PC-3 (cell line): Measurements from ENCODE around the gene TRAF3IP3. TPM values are rescaled to one million over a fixed set of nuclear protein-coding genes. Genes with fewer than 3 reads are reported as not detected.

ENCODE experiments used
- ATAC-seq: fragments of 200-7000 bp; cut with Tn5 transposase; 2 replicates; pipeline ENCODE4 v1.9.1; 2020; ENCODE audit warnings: mild to moderate bottlenecking, moderate library complexity
- BruUV-seq: library from RNA; stranded (reverse); fragments of 400-500 nt; replicated peaks from 2 replicates; lab custom pipeline; 2021; lab: Mats Ljungman, UMichigan
- CTCF ChIA-PET: fragments of 300-600 bp; sonication (Branson Sonifier 250); formaldehyde crosslinking; loops from one replicate; lab custom pipeline; 2022; ENCODE audit warnings: antibody characterized with exemption; lab: Charles Lee
- POLR2A ChIA-PET: fragments of 300-600 bp; sonication (Branson Sonifier 250); formaldehyde crosslinking; loops from one replicate; lab custom pipeline; 2022; ENCODE audit warnings: antibody characterized with exemption; ENCODE audit not compliant: unreplicated experiment; lab: Charles Lee
- DNase-seq: peaks from one replicate; pipeline ENCODE4 v3.0.0-alpha.2; 2015
- H2AFZ ChIP-seq: fragments of 300-600 bp; sonication (generic); 2 replicates; pipeline ENCODE4 v1.6.0; 2016; ENCODE audit warnings: antibody characterized with exemption, low read length
- H3F3A ChIP-seq: fragments of 300-600 bp; sonication (generic); one replicate; pipeline ENCODE4 v1.6.0; 2017; ENCODE audit warnings: antibody characterized with exemption, low read length, control low read depth, mild to moderate bottlenecking; ENCODE audit not compliant: unreplicated experiment
- H3K27ac ChIP-seq: fragments of 300-600 bp; sonication (generic); 2 replicates; pipeline ENCODE4 v1.5.1; 2016; ENCODE audit warnings: mild to moderate bottlenecking, low read length
- H3K27me3 ChIP-seq: fragments of 300-600 bp; sonication (generic); 2 replicates; pipeline ENCODE4 v1.6.1; 2016; ENCODE audit warnings: low read length, mixed read lengths
- H3K36me3 ChIP-seq: fragments of 300-600 bp; sonication (generic); 2 replicates; pipeline ENCODE4 v1.6.1; 2016; ENCODE audit warnings: low read depth, mixed run types, low read length, mixed read lengths
- H3K4me1 ChIP-seq: fragments of 300-600 bp; sonication (generic); 2 replicates; pipeline ENCODE4 v1.5.1; 2016; ENCODE audit warnings: low read length; ENCODE audit not compliant: insufficient read depth
- H3K4me2 ChIP-seq: fragments of 300-600 bp; sonication (generic); 2 replicates; pipeline ENCODE4 v1.6.0; 2016; ENCODE audit warnings: low read length
- H3K4me3 ChIP-seq: fragments of 300-600 bp; sonication (generic); 2 replicates; pipeline ENCODE4 v1.5.1; 2016; ENCODE audit warnings: mild to moderate bottlenecking, low read length, mixed read lengths
- H3K79me2 ChIP-seq: fragments of 300-600 bp; sonication (generic); 2 replicates; pipeline ENCODE4 v1.6.1; 2017; ENCODE audit warnings: low read length, mixed read lengths
- H3K9ac ChIP-seq: fragments of 300-600 bp; sonication (generic); 2 replicates; pipeline ENCODE4 v1.6.0; 2016; ENCODE audit warnings: mild to moderate bottlenecking, low read length
- H3K9me2 ChIP-seq: fragments of 300-600 bp; sonication (generic); replicated peaks from 2 replicates; pipeline ENCODE4 v1.6.1; 2016; ENCODE audit warnings: mixed run types, low read length, mixed read lengths
- H3K9me3 ChIP-seq: fragments of 300-600 bp; sonication (generic); 2 replicates; pipeline ENCODE4 v1.6.1; 2016; ENCODE audit warnings: low read length, mixed read lengths
- H4K20me1 ChIP-seq: fragments of 300-600 bp; sonication (generic); 2 replicates; pipeline ENCODE4 v1.6.1; 2016; ENCODE audit warnings: low read length, mixed read lengths
- CTCF ChIP-seq: fragments of 300-600 bp; sonication (generic); conservative IDR thresholded peaks from 2 replicates; pipeline ENCODE4 v1.5.1; 2017; ENCODE audit warnings: antibody characterized with exemption, low read depth, mild to moderate bottlenecking, low read length
- EZH2 ChIP-seq: fragments of 300-600 bp; sonication (generic); IDR thresholded peaks from one replicate; pipeline ENCODE4 v1.6.1; 2017; ENCODE audit warnings: antibody characterized with exemption, mild to moderate bottlenecking, low read length; ENCODE audit not compliant: unreplicated experiment
- EZH2phosphoT487 ChIP-seq: fragments of 300-600 bp; sonication (generic); IDR thresholded peaks from 2 replicates; pipeline ENCODE4 v1.6.1; 2018; ENCODE audit warnings: mild to moderate bottlenecking, antibody characterized with exemption, low read length, borderline replicate concordance
- intact Hi-C: fragments of 100-400 bp; cut with micrococcal nuclease; formaldehyde crosslinking; loops from 2 replicates; pipeline ENCODE4 v1.9.0; 2023
- total RNA-seq: library from RNA; depleted of rRNA; stranded (reverse); fragments of >200 nt; gene quantifications from 2 replicates; pipeline ENCODE4 v1.2.3, GENCODE V29; 2014

TRAF3IP3 gene
- total RNA-seq, 1 experiment from 2014 or later, result not detected

GRCh38 chr1:209767706-209768105 is 11.9 kb downstream of the TRAF3IP3 start:
- POLR2A ChIA-PET, result interaction anchor here (0.6 kb wide), 1 partner anchor 29 kb away, joined by 7 read pairs; no protein-coding TSS in a partner anchor

GRCh38 chr1:209768354-209768774 is 12.5 kb downstream of the TRAF3IP3 start:
- no TSS peak for BruUV-seq
- Histone ChIP-seq H3F3A (no peaks in the 10 kb centered on the region), H2AFZ (no peak overlapping the region), H3K27ac (no peak overlapping the region), H3K9ac (no peak overlapping the region), H3K4me1 (peaks cover 12% of the 10 kb centered on the region), H3K9me2 (no peaks in the 10 kb centered on the region), H3K4me2 (no peak overlapping the region), H4K20me1 (no peaks in the 10 kb centered on the region), H3K9me3 (no peaks in the 10 kb centered on the region), H3K27me3 (no peaks in the 10 kb centered on the region), H3K36me3 (no peaks in the 10 kb centered on the region), H3K79me2 (no peaks in the 10 kb centered on the region), H3K4me3 (no peak overlapping the region)
- ChIA-PET CTCF (no interaction called here), POLR2A (no interaction called here)
- intact Hi-C loops, result no loop called here
- no peak for ATAC-seq
- TF ChIP-seq EZH2 (no peak), CTCF (no peak), EZH2phosphoT487 (no peak)
- DNase-seq, result no peak

More at GRCh38 chr1:209767706-209768105, 11.9 kb downstream of the TRAF3IP3 start:
- ATAC-seq (no peak), DNase-seq (no peak)
- H2AFZ ChIP-seq, result no peak overlapping the region
- H3K9me3 ChIP-seq, result no peaks in the 10 kb centered on the region
- no peaks in the 10 kb centered on the region for H3K36me3 ChIP-seq
- no peaks in the 10 kb centered on the region for H3K27me3 ChIP-seq
- intact Hi-C loops, result no loop called here
- no peaks in the 10 kb centered on the region for H3K79me2 ChIP-seq
- H3K4me3 ChIP-seq, result no peak overlapping the region
- H3K9me2 ChIP-seq, result no peaks in the 10 kb centered on the region
- no peak overlapping the region for H3K27ac ChIP-seq
- TF ChIP-seq CTCF, result no peak
- no peak for TF ChIP-seq EZH2
- TF ChIP-seq EZH2phosphoT487, result no peak
- no peak overlapping the region for H3K9ac ChIP-seq
- CTCF ChIA-PET, result interaction anchor here (0.7 kb wide), 1 partner anchor 198 kb away, joined by 3 read pairs; no protein-coding TSS in a partner anchor
- no peaks in the 10 kb centered on the region for H3F3A ChIP-seq
- H4K20me1 ChIP-seq, result no peaks in the 10 kb centered on the region
- H3K4me2 ChIP-seq, result no peak overlapping the region
- peaks cover 12% of the 10 kb centered on the region for H3K4me1 ChIP-seq
- BruUV-seq, result no TSS peak

DNA sequence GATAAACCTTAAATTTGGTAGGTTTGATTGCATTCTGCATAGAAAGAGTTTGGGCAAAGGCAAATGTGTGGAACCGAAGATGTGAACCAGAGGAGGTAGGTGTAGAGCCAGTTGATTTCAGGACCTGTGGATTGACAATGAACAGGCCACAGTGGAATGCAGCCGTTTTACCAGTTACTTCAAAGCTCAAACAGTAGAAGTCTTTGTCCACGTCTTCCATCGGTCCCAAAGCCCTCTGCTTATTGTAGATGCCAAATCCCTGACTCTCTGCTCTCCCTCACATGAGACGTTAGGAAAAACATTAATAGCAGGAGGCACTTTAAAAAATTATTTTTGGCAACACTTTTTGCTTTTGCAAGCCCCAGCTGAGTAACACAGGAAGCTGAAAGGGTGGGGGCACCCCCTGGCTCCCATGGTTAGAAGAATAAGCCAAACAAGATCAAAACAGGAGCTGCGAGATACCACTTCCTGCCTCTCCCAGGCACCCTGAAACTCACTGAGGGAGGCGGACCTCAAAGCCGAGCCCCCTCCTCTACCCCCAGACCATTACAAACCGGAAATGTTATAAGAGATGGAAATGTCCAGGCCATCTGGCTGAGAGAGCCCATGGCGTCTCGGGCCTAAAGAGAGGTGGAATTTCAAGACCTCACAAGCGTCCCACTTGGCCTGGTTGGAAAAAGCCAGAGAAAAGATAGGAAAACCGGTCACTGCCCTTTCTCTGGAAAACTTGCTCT is 13.5 kb downstream of the TRAF3IP3 start:
- no peak overlapping the region for H3K4me3 ChIP-seq
- POLR2A ChIA-PET, result interaction anchor here (0.6 kb wide), 1 partner anchor 482 kb away, joined by 4 read pairs; no protein-coding TSS in a partner anchor
- H3K9me3 ChIP-seq, result no peaks in the 10 kb centered on the region
- ATAC-seq, result peak; percentile 86
- H3K4me2 ChIP-seq, result peak overlapping the region; percentile 30
- no peaks in the 10 kb centered on the region for H4K20me1 ChIP-seq
- intact Hi-C loops, result no loop called here
- peak overlapping the region; percentile 4 for H3K27ac ChIP-seq
- no peak for TF ChIP-seq EZH2phosphoT487
- no peak for TF ChIP-seq EZH2
- no peak for TF ChIP-seq CTCF
- DNase-seq, result peak; percentile 73
- H3K4me1 ChIP-seq, result peaks cover 12% of the 10 kb centered on the region
- BruUV-seq, result no TSS peak
- no peaks in the 10 kb centered on the region for H3K9me2 ChIP-seq
- no peaks in the 10 kb centered on the region for H3K79me2 ChIP-seq
- H3F3A ChIP-seq, result no peaks in the 10 kb centered on the region
- peak overlapping the region; percentile 27 for H2AFZ ChIP-seq
- no peaks in the 10 kb centered on the region for H3K36me3 ChIP-seq
- CTCF ChIA-PET, result no interaction called here
- no peak overlapping the region for H3K9ac ChIP-seq
- no peaks in the 10 kb centered on the region for H3K27me3 ChIP-seq
